ENCODE data around the gene STYXL2.
A peak's percentile ranks its signal among the peaks of the same experiment; 100 is the strongest.

STYXL2 gene

DNA sequence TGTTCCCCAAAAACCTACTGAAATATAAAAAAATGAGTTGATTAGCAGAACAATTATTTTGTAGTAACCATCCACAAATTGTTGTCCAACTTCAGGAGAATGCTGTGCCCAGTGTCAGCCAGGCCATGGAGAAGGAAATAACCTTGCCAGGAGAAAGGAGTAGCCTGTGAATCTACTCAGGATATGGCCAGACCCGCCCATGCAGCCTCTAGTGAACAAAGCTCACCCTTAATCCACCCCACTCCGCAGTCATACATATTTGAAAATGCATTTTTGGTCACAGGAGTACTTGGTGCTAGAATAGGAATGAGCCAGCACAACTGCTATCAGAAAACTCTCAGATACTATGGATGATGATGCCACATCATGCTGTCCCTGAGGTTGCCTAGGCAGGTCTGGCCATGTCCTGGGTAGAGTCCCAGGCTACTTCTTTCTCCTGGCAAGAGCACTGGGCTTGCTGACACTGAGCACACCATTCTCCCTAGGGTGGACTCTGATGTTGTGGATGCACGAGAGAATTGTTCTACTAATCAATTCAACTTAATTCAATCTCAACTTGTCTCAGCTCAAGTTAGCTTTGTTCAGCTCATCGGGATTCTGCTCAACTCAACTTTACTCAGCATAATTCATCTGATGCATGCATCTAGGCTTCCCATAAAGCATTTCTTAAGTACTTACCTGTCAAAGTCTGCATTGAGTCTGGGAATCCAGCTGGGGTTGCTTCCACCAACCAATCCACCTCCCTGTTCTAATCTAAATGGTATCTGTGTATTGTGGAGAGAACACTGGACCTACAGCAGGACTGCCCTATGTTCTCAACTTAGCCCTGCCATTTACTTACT lies 18.2 kb downstream of the STYXL2 start:
- DNase-seq: no peak

DNA sequence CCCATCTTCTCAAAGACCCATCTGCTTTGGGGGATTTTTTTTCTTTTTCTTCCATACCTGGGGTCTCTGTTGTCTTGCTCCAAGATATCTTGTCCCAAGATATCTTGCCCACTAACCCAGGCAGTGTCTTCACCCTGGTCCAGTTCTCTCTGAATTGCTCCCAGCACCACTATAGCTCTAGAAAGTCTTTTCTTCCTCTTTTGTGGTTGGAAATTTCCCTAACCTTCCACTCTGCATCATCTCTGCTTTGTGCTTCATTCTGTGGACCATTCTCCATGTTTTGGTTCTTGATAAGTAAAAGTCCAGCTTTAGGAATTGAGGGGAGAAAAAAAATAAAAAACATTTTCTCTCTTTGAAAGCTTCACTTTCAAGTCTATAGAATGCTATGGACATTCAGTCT lies 20.9 kb downstream of the STYXL2 start:
- DNase-seq: peak; percentile 26

- no peak for DNase-seq
These were observed 21.8 kb downstream of the STYXL2 start for GRCh38 chr1:167115655-167116054.

DNA sequence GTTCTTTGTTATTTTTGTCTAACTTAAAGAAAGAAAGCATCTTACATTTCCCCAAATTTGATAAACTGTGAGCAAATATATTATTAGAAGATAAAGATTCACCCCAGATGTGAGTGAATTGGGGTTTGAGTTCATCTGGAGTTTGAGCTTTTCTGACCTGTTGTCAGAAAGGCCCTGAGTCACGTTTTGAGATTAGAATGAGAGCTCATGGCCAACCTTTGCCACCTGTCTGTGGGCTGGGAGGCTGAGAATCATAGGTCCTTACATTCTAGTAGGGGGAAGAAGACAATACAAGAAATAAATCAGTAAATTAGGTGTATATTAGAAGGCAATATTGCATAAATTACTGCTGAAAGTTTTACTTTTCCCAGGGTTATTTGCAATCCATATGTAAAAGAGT lies 22.3 kb downstream of the STYXL2 start:
- DNase-seq: no peak

DNA sequence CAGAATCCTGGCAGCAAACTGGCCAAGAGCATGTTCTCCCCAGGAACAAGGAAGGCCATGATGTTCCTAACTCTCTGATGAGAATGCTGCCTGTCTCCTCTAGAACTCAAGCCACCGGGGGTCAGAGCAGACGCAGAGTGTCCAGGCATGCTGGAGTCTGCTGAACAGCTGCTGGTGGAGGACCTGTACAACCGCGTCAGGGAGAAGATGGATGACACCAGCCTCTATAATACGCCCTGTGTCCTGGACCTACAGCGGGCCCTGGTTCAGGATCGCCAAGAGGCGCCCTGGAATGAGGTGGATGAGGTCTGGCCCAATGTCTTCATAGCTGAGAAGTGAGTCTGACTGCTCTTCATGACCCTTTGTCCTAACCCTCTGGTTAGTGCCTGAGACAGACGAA lies 23.4 kb downstream of the STYXL2 start:
- DNase-seq: no peak

DNA sequence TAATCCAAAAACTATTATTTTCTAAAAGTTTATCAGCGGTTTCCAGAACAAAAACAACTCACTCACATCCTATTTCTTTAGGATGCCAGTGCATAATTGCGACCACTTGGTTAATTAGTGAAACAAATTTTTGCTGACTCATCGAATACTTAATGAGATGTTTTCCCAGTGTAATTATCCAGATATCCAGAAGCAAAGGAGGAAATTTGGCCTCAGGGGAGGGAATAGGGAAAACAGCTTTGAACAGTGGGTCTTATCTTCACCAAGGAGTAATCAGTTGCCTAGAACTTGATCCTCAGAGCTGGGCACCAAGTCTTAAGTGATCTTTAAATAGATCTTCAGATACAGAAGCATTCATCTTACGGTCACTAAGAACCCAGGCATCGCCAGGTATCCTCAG lies 24.3 kb downstream of the STYXL2 start:
- DNase-seq: no peak

- DNase-seq: no peak
These were observed 25.8 kb downstream of the STYXL2 start for GRCh38 chr1:167119696-167120095.

DNA sequence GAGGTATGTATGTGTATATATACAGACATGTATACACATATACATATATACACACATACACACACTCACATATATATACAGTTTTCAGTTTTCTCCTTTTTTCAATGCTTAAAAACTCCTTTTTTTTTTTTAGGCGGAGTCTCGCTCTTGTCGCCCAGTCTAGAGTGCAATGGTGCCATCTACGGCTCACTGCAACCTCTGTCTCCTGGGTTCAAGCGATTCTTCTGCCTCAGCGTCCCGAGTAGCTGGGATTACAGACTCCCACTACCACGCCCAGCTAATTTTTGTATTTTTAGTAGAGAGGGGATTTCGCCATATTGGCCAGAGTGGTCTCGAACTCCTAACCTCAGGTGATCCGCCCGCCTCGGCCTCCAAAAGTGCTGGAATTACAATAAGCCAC lies 27.0 kb downstream of the STYXL2 start:
- no peak for DNase-seq

- DNase-seq: peak; percentile 41
These were observed 27.7 kb downstream of the STYXL2 start for GRCh38 chr1:167121375-167122120.

DNA sequence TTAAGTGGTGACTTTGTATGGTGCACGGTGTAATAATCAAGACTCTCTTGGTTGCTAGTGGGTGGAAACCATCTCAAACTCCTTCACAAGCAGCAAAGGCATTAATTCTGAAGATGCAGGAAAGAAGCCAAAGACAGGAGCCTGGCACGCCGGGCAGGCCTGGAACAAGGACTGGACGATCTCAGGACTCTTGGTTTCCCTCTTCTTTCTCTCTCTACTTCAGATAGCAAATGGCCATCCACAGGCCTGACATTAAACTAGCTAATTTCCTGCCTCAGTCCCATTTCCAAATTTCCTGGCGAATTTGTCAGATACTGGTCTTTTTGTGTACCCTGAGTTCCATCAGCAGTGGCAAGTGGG lies 28.2 kb downstream of the STYXL2 start:
- no peak for DNase-seq

DNA sequence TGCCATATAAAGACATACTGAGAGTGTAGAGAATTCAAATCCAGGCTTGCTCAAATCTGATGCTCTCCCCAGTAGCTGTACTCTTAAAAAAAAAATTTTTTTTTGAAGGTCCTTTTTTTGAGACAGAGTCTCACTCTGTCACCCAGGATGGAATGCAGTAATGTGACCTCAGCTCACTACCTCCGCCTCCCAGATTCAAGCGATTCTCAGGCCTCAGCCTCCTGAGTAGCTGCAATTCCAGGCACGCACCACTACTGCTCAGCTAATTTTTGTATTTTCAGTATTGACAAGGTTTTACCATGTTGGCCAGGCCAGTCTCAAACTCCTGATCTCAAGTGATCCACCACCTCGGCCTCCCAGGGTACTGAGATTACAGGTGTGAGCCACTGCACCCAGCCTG lies 28.7 kb downstream of the STYXL2 start:
- no peak for DNase-seq

GRCh38 chr1:167126317-167126716 lies 32.4 kb downstream of the STYXL2 start:
- DNase-seq: no peak

DNA sequence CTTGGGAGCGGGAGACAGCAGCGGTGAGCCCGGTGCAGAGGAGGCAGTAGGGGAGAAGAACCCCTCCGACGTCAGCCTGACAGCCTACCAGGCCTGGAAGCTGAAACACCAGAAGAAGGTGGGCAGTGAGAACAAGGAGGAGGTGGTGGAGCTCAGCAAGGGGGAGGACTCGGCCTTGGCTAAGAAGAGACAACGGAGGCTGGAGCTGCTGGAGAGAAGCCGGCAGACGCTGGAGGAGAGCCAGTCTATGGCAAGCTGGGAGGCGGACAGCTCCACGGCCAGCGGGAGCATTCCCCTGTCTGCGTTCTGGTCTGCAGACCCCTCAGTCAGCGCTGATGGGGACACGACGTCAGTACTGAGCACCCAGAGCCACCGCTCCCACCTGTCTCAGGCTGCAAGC lies 32.9 kb downstream of the STYXL2 start:
- DNase-seq: no peak

DNA sequence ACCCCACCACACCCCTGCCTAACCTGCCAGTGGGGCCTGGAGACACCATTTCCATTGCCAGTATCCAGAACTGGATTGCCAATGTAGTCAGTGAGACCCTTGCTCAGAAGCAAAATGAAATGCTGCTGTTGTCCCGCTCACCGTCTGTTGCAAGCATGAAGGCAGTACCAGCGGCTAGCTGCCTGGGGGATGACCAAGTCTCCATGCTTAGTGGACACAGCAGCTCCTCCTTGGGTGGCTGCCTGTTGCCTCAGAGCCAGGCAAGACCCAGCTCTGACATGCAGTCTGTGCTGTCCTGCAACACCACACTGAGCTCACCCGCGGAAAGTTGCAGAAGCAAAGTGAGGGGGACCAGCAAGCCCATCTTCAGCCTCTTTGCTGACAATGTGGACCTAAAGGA lies 33.4 kb downstream of the STYXL2 start:
- DNase-seq: no peak

GRCh38 chr1:167127661-167128060 lies 33.8 kb downstream of the STYXL2 start:
- DNase-seq: no peak

DNA sequence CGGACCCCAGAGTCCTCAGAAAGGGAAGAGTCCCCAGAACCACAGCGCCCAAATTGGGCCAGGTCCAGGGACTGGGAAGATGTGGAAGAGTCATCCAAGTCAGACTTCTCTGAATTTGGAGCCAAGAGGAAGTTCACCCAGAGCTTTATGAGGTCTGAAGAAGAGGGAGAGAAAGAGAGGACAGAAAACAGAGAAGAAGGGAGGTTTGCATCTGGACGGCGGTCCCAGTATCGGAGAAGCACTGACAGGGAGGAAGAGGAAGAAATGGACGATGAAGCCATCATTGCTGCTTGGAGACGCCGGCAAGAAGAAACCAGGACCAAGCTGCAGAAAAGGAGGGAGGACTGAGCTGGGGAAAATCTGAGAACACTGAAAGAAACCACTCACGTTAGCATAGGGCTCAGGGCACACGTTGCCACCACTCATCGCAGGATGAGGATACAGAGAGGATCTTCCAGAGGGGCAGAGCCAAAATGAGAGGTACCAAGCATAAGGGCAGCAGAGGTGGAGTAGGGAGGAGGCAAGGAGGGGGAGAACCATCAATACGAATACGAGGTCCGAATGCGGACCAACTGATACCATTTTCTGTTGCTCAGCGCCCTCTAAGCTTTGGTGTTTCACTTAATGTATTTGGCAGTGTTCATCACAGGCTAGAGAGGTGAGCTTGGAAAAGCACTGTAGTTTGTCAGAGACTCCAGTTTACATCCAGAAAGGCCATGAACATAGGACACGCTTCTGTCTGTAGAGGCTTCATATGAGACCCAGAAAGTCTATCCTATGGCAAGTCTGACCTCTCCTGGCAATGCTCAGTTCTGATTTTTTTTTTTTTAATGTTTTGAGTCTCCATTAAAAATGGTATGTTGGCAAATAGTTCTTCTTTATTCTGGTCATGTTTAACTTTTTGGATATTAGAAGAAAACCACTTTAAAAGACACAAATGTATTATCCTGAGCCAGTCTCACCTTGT lies 34.7 kb downstream of the STYXL2 start:
- DNase-seq: no peak

- DNase-seq: no peak
These were observed 37.1 kb downstream of the STYXL2 start for GRCh38 chr1:167130829-167131510.

DNA sequence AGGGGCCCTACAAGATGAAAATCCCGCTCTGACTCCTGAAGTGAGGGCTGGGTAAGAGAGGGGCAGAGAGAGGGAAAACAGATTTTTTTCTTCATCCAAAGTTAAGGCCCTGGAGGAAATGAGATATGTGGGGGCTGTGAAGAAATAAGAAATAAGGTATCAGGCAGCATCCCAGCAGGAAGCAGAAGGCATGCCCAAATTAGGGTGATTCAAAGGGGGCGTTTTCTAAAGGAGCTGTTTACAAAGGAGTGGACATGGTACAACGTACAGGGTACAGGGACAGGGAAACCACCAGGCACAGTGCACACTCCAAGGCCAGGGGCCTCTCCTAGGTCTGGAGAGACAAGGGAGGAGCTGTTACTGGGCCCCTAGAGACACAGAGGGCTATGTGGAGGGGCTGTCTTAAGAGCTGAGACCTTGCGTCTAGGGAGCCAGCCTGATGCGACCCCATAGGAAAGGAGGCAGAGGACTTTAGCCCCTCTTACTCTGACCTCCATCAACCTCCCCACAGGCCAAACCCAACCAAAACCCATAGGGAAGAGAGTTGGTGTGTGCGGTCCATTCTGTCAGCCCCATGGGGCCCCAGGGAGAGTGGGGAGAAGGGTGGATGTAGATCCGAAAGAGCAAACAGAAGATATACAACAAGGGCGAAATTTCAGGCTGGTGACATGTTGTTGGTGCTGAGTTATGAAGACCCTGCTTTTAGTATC lies 38.6 kb downstream of the STYXL2 start:
- no peak for DNase-seq

DNA sequence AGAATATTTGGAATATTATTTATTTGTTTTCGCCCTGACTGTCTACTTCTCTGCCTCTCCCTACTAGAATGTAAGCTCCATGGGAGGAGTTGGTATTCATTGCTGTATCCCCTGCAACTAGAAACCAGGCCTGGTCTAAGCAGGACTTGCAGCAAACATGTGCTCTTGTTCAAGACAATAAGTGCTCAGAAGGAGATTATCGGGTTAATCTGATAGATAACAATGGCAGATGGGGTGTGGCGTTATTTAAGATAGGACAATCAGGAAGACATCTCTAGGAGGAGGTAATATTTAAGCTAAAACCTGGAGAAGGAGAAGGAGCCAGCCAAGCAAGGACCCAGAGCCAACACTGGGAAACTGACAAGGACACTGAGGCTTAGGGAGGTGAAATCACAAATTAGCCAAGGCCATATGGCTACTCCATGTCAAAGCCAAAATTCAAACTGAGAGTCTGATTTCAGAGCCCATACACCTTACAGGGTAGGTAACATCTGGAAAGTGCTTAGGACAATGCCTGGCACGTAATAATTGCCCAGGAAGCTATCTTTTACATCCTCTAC lies 41.5 kb downstream of the STYXL2 start:
- no peak for DNase-seq

GRCh38 chr1:167136191-167136614 lies 42.3 kb downstream of the STYXL2 start:
- no peak for DNase-seq

DNA sequence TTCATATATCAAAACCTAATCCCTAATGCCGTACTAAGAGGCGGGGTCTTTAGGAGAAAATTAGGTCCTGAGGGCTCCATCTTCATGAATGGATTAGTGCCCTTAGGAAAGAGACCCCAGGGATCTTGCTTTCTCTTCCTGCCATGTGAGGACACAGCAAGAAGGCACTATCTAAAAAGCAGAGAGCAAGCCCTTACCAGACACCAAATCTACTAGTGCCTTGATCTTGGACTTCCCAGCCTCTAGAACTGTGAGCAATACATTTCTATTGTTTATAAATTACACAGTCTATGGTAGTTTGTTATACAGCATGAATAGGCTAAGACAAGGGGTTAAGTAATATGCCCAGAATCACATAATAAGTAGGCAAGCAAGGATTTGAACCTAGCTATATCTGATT lies 42.9 kb downstream of the STYXL2 start:
- DNase-seq: no peak

GRCh38 chr1:167137332-167137781 lies 43.5 kb downstream of the STYXL2 start:
- DNase-seq: no peak
